ENCODE measurements around the gene METTL22.

Gene METTL22, protein sequence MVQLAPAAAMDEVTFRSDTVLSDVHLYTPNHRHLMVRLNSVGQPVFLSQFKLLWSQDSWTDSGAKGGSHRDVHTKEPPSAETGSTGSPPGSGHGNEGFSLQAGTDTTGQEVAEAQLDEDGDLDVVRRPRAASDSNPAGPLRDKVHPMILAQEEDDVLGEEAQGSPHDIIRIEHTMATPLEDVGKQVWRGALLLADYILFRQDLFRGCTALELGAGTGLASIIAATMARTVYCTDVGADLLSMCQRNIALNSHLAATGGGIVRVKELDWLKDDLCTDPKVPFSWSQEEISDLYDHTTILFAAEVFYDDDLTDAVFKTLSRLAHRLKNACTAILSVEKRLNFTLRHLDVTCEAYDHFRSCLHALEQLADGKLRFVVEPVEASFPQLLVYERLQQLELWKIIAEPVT

DNA sequence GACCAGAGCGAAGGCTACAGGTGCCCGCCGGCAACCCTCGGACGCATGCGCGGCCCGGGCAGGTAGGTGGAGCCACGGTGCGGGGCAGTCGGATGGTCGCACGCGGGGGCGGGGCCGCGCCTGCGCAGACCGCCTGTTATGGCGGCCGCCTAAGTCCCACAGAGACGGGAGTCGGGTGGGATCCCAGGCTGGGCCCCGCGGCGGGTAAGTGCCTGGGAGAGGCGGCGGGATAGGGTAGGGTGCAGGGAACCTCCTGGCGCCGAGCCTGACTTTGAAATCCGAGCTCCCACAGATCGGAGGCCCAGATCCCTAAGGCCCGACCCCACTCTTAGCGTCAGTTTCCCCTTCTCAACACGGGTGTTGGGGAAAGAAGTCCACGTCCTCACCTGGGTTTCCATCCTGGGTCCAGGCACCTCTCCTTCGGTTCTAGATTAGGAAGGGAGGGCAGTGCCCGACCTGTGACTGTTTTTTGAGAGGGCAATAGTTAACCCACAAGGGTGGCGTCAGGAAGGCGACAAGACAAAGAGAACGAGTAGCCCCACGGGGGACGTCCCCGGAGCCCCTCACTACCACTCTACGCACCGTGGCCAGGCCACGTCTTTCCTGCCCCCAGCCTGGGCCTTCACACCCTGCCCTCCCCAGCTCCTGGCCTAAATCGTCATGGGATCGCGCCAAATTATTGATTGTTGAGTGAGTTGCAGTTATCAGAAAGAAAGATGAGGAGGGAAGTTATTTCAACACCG, at the start of gene METTL22:
Gene METTL22, plus strand, starts transcription at position 127 of the 743 bp plus-strand sequence. CDS start 3,968 bp downstream, outside the sequence.
- peak; percentile 49 for DNase-seq

DNA sequence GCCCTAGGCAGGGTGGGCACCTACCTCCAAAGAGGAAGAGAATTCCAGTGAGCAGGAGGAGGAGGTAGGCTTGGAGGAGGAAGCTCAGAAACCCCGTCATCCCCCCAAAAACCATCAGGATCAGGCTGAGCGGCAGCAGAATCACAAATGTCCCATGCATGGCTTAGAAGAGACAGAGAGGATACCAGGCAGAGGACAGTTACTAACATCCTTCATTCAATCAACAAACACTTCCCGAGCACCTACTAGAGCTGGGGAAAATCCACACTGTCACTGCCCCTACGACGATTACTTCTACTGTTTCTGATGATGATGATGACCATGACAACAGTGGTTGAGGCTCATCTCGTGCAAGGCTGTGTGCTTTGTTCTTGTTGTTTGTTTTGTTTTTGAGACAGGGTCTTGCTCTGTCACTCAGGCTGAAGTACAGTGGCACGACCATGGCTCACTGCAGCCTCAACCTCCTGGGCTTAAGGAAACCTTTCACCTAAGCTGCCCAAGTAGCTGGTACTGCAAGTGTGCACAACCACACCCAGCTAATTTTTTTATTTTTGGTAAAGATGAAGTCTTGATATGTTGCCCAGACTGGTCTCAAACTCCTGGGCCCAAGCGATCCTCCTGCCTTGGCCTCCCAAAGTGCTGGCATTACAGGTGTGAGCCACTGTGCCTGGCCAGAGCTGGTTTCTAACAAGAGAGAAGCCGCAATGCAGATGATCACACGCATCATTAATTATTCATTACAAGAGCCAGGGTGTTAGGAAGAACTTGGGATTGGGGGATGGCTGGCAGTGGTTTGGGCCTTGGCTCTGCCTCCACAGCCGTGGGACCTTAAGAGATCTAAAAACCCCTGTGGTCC, 49.2 kb upstream of the METTL22 start:
- DNase-seq, result no peak

DNA sequence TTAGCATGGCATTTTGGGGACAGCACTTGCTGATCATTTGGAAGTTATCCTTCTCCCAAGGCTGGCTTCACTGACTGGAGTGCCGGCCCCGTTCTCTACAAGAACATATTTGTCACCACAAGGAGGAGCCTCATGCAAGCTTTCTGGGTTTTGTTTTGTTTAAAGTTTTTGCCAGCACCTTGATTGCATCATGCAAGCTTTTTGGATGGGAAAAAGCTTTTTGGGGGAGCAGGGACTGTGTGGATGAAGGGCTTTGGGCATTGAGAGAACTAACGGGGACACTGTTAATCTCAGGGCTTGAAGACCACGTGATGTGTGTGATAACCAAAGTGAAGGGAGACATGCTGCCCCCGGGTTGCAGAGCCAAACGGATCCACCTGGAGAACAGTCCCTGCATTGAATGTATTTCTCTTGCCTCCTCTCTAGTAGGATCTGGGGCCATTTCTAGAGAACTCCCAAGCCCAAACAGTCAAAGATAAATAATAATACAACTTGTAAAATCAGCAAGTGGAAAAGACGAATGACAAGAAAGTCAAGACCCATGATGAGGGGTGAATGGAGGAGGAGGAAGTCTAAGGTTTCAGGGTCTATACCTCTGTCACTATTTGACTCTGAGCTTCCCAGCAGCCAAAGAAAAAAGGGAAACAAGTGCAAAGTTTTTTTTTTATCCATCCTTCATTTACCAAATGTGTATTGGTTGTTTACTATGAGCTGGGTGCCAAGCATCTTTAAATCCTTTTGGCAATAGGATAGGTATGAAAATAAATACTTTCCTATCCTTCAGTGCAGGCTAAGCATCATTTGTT, 48.4 kb upstream of the METTL22 start:
- no peak for DNase-seq

DNA sequence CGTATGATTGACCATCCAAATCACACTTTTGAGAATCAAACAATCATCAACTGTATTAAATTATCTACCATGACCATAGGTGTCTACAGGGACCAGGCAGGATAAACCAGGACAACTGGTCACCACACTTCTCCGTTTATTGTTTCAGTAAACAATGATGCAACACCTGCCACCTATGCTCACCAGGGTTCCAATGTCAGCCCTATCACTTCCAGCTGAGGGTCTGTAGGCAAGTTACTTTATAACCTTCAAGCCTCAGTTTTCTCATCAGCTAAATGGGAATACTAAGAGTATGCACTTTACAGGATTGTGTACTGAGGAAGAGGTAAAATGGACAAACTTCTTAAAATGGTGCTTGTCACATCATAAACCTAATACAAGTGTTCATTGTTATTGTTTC, 46.1 kb upstream of the METTL22 start:
- DNase-seq, result no peak

DNA sequence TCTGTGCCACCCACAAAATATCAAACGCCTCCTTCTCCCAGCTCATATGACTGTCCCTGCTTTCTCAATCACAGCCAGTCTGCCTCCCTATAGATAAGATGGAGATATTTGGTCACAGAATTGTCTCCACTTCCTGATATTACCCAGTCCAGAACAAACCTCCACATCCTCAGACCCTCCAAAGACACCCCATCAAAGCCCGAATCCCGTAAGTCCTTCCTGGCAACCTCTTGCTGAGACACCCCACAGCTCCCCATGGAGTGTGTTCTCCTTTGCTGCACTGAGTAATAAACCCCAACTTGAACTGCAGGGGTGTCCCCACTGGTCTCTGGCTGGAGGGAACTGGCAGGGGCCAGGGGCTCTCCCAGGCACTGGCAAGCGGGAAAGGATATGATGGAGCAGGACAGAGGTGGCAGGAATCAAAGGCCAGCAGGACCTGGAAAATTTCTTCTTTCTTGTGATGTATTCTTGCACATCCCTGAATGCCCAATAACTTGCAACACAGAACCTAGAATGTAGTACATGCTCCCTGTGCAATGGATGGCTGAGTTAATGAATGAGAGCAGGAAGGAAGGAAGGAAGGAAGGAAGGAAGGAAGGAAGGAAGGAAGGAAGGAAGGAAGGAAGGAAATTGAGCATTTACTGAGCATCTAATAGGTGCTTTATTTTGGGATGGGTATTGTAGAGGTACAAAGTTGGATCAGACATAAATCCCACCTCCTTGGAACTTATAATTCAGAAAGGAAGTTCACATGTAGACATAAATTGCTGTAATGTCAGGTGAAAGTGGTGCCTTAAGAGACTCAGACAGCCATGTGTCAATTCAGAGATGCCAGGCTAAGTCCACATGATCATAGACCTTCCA, 45.1 kb upstream of the METTL22 start:
- DNase-seq, result no peak

DNA sequence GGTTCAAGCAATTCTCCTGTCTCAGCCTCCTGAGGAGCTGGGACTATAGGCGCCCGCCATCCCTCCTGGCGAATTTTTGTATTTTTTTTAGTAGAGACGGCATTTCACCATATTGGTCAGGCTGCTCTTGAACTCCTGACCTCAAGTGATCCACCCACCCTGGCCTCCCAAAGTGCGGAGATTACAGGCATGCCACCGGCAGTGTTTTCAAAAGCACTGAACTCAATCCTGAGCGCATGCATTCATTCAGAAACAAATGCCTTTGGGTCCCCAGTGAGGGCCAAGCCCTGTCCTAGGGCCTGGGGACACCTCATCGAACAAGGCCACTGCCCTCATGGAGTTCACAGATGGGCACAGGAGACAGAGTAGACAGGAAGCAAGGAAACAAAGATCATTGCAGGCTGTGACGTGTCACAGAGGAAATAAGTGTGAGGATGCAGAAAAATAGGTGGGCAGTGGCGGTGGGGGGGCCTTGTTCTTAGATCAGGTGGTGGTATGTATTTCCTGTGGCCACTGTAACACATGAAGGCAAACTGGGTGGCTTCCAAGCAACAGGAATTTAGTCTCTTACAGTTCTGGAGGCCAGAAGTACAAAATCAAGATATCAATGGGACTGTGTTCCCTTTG, 43.7 kb upstream of the METTL22 start:
- DNase-seq, result no peak

DNA sequence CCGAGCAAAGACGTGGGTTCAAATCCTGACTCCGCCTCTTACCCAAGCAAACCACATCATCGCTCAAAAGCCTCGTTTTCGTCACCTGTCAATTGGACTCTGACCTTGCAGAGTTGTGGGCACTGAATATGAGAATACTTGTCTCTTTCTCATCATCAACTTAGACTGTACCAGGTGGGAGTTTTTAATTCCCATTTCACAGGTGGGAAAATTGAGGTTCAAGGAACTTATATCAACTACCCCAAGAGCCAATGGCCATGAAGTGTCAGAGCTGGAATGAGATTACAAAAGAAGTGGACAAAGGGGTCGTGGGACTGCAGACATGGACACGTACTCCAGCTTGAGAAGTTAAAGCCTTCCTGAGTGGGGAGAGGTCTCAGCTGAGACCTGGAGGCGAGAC, 41.9 kb upstream of the METTL22 start:
- DNase-seq, result no peak

DNA sequence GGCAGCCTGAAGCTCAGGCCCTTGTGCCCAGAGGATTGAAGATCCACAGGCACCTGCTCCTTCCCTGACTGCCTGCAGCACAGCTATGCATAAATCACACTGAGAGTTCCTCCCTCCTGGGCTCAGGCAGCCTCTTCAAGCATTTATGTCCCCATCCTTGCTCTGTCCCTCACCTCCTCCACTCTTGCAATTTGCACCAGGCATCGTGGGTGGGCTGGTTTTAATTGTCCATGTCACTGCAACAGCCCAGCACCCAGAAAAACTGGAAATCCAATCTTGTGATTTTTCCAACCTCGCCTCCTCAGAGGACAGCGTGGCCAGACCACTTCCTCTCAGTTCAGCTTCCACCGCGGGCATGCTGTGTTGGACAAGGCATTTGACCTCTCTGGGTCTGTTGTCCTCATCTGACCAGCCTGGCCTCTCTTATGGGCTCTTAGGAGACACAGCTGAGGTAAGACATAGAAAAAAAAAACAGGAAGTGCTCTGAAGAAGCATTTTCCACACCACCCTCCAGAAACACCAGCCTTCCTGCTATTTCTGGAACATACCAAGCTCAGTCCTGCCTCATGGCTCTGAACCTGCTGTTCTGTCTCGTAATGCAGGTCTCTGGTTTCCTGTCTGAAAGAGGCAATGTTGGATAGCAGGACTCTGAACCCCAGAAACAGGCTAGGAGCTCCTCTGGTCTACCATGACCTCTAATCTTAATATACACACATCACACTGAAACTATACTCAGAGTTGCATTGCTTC, 39.5 kb upstream of the METTL22 start:
- no peak for DNase-seq

DNA sequence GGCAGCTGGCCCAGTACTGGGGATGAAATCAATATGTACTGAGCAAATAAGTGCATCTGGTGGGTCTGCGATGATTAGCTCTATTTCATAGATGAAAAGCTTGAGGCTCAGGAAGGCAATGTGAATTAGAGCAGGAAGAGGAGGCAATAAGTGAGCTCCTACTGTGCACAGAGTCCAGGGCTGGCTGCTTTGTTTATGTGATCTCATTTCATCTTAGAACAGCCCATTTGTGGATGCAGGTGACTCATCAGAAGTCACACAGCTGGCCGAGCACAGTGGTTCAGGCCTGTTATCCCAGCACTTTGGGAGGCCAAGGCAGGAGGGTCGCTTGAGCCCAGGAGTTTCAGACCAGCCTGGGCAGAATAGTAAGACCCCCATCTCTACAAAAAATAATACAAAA, 38.3 kb upstream of the METTL22 start:
- DNase-seq, result no peak

DNA sequence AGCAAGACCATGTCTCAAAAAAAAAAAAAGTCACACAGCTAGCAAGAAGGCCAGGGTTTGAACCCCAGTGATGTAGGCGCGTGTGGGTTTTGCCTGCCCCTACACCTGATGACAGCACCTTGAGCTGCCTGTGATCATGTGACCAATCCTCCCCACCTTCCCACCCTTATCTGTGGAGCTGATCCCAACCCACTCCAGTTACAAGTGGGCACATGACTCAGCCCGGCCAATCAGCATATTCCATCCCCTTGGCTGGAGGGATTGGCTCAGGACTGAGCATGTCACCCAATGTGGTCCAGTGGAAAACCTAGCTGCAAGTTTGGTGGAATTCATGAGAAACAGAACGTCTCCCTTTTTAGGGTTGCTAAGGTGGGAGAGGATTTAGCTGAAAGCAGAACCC, 37.8 kb upstream of the METTL22 start:
- no peak for DNase-seq

DNA sequence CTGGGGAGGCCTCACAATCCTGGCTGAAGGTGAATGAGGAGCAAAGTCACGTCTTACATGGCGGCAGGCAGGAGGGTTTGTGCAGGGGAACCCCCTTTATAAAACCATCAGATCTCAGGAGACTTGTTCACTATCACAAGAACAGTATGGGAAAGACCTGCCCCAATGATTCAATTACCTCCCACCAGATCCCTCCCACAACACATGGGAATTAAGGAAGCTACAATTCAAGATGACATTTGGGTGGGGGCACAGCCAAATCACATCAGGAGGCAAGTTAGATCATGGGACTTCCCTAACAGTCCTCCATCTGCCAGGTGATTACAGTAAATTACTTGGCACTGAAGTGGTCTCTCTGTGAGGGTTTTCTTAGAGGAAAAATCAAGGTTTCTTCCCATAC, 36.5 kb upstream of the METTL22 start:
- no peak for DNase-seq

DNA sequence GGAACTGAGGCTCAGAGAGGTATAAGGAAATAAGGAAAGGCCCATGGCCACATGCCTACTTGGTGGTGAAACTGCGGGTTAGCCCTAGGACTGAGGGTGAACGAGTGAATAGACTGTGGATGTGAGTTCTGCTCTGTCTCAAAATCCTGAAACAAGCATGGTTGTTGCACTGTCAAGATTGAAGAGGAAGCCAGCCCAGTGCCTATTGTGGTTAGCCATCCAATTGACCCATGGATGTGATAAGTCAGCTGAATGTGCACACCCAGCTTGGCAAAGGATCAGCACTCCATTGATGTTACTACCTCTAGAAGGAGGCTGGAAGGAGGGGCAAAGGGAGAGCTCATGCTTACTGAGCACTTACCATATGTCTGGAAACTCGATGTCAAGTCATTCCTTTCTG, 35.6 kb upstream of the METTL22 start:
- no peak for DNase-seq

DNA sequence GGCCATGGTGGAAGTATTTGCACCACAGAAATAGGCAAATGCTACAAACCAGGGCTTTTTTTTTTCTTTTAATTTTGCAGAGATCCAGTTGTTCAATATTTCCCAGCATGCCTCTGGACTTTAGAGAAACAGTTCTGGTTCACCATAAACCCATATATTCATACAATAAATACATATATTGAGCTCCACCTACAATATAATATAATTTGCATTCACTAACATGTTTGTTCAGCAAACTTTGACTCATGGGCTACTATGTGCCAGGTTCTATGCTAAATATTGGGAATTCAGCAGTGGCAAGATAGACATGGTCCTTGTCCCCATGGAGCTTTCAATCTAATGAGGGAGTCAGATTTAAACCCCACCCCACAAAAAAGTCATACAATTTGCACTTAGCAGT, 34.4 kb upstream of the METTL22 start:
- no peak for DNase-seq

DNA sequence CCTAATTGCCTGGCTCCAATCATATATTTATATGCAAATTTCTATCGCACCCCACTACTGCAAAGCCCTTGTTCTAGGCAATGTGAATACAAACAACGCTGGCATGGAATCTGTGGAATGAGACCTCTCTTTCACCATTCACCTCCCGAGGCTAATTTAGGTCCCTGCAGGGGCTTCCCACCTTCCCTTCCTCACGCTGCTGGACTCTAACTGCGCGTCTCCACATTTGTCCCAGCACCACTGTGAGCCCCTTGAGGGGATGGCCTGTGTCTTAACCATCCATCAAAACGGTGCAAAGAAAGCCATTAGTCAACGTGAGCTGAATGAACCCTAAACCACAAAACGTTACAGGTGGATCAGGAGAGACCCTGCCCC, 32.8 kb upstream of the METTL22 start:
- no peak for DNase-seq

DNA sequence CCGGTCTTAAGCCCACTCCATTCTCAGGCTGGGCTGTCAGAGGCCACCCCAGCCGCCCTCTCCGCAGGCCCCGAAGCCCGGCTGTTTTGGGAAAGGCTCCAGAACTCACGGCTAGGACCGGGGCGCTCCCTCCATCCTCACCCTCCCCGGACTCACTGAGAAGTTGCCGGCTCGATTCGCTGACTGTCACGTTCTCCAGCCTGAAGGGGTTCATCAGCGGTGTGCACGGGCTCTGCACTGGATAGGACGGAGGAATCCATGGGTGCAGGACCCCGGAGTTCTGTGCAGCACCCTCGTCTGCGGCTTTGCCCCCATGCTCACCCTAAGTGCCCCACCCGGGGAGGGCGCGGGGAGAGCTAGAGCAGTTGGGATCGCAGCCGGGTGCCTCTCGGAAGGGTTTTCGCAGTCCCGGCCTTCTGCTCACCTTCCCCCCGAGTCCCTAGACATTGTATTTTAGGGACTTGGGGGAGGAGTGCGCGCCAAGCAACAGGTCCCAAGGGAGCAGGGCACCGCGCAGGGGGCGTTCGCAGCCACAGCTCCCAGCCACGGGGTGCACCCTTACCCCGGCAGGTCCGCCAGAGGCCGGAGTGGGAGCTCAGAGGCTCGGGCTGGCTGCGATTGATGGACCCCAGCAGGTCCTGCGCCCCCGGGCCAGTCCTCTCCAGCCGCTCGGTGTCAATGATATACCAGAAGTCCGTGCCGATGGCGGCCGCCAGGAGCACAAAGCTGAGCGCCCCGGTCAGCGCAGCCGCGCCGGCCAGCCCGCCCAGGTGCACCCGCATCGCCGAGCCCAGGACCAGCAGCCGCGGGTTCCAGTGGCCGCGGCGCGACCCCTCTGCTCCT, 32.2 kb upstream of the METTL22 start:
- DNase-seq, result no peak

DNA sequence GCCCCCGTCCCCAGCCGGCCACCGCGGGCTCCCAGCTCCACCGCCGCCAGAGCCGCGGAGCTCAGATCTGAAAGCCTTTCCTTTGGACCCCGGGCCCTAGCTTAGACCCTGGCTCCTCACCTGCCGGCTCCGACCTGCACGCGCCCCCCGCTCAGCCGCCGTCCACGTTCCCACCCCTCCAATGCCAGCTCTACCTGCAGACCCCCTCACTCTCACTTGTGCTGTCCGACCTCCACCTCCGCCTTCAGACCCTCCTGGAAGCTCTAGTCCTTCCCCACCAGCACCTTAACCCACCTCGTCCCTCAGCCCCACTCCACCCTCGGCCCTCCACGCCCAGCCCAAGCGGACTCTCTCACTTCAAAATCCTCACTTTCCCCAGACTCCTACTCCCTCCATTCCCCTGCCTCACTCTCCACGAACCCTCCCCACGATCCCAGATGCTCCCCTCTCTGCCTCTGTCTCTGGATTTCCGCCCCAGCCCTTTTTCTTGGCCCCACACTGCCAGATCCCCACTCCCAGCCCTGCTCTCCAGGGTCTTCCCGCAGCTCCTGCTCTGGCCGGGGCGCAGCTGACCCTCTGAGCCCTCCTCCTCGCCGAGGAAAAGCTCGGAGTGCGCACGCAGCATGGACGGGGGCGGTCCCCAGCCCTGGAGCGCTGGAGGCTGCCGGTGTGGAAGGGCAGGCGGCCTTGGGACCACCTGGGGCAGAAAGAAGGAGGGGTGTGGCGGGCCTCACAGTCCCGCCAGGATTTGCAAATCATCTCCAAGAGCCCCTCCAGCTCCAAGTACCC, 31.4 kb upstream of the METTL22 start, which contains the start of gene TMEM114:
Gene TMEM114, minus strand, starts transcription at position 612 of the 789 bp plus-strand sequence. CDS start 673 bp downstream, outside the sequence.
- DNase-seq, result no peak

DNA sequence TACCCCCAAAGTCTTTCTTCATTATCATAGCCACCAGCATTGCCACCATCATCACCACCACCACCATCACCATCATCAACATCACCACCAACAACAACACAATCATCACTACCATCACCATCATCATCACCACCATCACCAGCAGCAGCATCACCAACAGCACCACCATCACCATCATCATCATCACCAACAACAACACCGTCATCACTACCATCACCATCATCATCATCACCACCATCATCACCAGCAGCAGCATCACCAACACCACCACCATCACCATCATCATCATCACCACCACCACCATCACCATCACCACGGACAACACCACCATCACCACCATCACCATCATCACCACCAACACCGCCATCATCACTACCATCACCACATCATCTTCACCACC, 30.7 kb upstream of the METTL22 start:
- DNase-seq, result no peak

DNA sequence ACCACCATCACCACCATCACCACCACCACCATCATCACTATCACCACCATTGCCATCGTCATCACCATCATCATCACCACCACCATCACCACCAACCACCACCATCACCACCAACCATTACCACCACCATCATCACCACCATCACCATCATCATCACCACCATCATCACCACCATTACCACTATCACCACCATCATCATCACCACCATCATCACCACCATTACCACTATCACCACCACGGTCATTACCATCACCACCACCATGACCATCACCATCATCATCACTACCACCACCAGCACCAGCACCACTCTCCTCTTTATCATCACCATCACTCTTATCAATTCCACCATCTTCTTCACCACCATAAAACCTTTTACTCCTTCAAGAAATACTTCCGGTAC, 30.0 kb upstream of the METTL22 start:
- no peak for DNase-seq

Data from NCI-H524 treated with DMSO at 0.1 percent for 48 hours (cell line).